HuH-7 (cell line): ENCODE data around the gene FDX2.
"Not testable (repeated sequence)": the region's sequence is repeated elsewhere in the genome, so short reads cannot be mapped to it uniquely, and the experiment has no call there.

Experiments
- DNase-seq: peaks from one replicate; pipeline ENCODE4 v3.0.0; 2011; ENCODE audit warnings: low spot score

FDX2 gene

DNA sequence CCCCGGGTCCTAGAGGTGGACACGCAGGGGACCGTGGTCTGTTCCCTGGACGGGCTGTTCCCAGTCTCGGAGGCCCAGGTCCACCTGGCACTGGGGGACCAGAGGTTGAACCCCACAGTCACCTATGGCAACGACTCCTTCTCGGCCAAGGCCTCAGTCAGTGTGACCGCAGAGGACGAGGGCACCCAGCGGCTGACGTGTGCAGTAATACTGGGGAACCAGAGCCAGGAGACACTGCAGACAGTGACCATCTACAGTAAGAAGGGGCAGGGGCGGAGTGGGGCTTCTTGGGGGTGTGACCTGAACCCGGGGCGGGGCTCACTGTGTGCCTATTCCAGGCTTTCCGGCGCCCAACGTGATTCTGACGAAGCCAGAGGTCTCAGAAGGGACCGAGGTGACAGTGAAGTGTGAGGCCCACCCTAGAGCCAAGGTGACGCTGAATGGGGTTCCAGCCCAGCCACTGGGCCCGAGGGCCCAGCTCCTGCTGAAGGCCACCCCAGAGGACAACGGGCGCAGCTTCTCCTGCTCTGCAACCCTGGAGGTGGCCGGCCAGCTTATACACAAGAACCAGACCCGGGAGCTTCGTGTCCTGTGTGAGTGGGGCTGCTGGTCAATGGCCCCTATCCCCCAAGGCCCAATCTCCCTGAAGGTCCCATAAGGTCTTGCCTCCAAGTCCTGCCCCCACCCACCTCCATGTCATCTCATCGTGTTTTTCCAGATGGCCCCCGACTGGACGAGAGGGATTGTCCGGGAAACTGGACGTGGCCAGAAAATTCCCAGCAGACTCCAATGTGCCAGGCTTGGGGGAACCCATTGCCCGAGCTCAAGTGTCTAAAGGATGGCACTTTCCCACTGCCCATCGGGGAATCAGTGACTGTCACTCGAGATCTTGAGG lies 31.5 kb downstream of the FDX2 start:
- no peak for DNase-seq

GRCh38 chr19:10283301-10284064 lies 32.3 kb downstream of the FDX2 start:
- DNase-seq: no peak

DNA sequence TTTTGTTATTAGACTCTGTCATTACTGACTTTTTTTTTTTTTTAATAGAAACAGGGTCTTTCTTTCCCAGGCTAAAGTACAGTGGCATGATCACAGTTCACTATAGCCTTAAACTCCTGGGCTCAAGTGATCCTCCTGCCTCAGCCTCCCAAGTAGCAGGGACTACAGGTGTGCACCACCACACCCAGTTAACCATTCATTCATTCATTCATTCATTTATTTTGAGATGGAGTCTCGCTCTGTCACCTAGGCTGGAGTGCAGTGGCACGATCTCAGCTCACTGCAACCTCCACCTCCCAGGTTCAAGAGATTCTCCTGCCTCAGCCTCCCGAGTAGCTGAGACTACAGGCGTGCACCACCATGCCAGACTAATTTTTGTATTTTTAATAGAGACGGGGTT lies 33.8 kb downstream of the FDX2 start:
- DNase-seq: not testable (repeated sequence)

- no peak for DNase-seq
These were observed 35.9 kb downstream of the FDX2 start for GRCh38 chr19:10279737-10280442.

- DNase-seq: no peak
These were observed 36.9 kb downstream of the FDX2 start for GRCh38 chr19:10278935-10279334.

GRCh38 chr19:10277795-10278589 lies 37.8 kb downstream of the FDX2 start:
- DNase-seq: no peak

DNA sequence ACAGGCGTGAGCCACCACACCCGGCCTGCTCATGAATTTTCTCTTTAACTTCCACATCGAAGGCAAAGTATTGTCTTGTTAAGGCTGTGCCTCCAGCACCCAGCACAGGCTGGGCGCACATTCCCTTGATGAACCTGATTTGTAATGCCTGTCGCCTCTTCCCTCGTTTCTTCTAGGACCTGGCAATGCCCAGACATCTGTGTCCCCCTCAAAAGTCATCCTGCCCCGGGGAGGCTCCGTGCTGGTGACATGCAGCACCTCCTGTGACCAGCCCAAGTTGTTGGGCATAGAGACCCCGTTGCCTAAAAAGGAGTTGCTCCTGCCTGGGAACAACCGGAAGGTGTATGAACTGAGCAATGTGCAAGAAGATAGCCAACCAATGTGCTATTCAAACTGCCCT lies 41.2 kb downstream of the FDX2 start:
- no peak for DNase-seq

DNA sequence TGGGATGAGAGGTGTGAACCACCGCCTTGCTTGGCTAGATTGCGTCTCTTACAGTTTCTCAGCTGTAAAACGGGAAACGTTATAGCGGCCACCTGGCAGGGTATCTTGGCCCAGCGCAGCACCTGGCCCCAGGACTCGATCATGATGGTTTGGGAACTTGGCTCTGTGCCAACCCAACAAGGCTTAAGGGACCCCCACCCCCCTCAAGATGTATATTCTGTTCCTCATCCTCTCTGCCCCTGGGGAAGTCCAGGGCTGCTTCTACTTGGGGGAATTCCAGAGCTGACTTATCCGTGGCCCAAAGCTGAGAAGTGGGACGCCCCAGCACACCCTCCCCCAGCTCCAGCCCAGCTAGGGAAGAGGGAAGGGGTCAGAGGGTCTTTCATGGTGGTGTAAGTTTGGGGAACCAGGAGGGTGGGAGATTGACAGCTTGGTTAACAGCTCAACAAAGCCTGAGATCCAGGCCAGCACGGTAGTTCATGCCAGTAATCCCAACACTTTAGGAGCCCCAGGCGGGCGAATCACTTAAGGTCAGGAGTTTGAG lies 44.2 kb downstream of the FDX2 start:
- DNase-seq: no peak

- DNase-seq: peak; percentile 72
These were observed 45.0 kb downstream of the FDX2 start, which contains the start of gene ICAM1 for GRCh38 chr19:10270616-10271394. TSS of gene ICAM1 (plus strand) at chr19:10271120. CDS start at chr19:10271160, 40 bp downstream.

DNA sequence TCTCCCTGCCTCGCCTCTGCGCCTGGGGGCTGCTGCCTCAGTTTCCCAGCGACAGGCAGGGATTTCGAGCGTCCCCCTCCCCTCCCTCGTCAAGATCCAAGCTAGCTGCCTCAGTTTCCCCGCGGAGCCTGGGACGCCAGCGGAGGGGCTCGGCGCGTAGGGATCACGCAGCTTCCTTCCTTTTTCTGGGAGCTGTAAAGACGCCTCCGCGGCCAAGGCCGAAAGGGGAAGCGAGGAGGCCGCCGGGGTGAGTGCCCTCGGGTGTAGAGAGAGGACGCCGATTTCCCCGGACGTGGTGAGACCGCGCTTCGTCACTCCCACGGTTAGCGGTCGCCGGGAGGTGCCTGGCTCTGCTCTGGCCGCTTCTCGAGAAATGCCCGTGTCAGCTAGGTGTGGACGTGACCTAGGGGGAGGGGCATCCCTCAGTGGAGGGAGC lies 45.6 kb downstream of the FDX2 start:
- no peak for DNase-seq

DNA sequence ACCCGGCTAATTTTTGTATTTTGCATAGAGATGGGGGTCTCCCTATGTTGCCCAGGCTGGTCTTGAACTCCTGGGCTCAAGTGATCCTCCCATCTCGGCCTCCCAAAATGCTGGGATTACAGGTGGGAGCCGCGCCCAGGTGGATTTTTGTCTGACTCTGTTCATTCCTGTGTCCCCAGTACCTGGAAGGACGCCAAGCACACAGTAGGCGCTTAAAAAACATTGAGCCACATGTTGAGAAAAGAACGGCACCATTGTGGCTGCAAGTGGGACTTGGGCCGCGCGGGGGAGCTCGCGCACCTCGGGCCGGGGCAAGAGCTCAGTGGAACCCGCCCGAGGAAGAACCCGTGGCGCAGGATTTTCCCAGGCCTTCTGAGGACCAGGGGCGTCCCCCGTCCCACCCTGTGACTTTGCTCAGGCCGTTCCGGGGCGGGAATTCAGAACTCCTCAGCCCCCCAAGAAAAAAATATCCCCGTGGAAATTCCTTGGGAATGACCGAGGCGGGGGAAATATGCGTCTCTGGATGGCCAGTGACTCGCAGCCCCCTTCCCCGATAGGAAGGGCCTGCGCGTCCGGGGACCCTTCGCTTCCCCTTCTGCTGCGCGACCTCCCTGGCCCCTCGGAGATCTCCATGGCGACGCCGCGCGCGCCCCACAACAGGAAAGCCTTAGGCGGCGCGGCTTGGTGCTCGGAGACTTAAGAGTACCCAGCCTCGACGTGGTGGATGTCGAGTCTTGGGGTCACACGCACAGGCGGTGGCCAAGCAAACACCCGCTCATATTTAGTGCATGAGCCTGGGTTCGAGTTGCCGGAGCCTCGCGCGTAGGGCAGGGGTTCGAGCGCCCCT lies 46.3 kb downstream of the FDX2 start:
- peak; percentile 63 for DNase-seq

- DNase-seq: no peak
These were observed 47.7 kb downstream of the FDX2 start for GRCh38 chr19:10268071-10268470.

- no peak for DNase-seq
These were observed 49.1 kb downstream of the FDX2 start for GRCh38 chr19:10266706-10267105.

DNA sequence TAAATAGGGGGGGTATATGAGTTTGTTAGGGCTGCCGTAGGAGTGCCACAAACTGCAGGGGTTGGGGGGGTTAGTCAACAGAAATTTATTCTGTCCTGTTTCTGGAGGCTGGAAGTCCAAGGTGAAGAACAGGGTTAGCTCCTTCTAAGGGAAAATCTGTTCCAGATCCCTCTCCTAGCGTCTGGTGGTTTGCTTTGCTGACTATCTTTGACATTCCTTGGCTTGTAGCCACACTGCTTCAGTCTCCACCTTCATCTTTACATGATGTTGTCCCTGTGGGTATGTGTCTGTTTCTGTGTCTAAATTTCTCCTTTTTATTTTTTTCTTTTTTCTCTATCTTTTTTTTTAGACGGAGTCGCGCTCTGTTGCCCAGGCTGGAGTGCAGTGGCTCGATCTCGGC lies 53.0 kb downstream of the FDX2 start:
- DNase-seq: no peak

GRCh38 chr19:10260141-10260584 lies 55.7 kb downstream of the FDX2 start:
- no peak for DNase-seq
